Measurements from ENCODE around the gene PRPF18. TPM values are rescaled to one million over a fixed set of nuclear protein-coding genes. Genes with fewer than 3 reads are reported as not detected.

PRPF18 gene
- polyA plus RNA-seq, 2 of the 4 experiments (the other 2 are of a cell fraction): 22.3 to 39.6 TPM

- Histone ChIP-seq H3K4me2 (no peak overlapping the region), H3K4me1 (no peaks in the 10 kb centered on the region), H3K27ac (no peak overlapping the region), H3K4me3 (no peak overlapping the region), H3K9me3 (no peaks in the 10 kb centered on the region)
- TF ChIP-seq CHD4 (IDR thresholded peaks at IDR 0.05; ENCODE audit: borderline replicate concordance) (no peak), TFCP2L1 (CRISPR knock-in tag; IDR thresholded peaks at IDR 0.05) (no peak)
- no peak for FAIRE-seq
- WGBS (ENCODE audit: missing lambda C conversion rate): 78% methylated on average over 4 of the region's 4 CpGs
- DNase-seq (ENCODE audit: low read depth in 1 of 2, low spot score in 1 of 2): no peak
- ATAC-seq: no peak
- CTCF ChIA-PET: interaction anchor here (0.6 to 1.4 kb wide), 3 partner anchors 15 to 1390 kb away, joined by 3 read pairs; no protein-coding TSS in a partner anchor
- POLR2A ChIA-PET: no interaction called here
Measured at GRCh38 chr10:13654846-13655245, 68.1 kb downstream of the PRPF18 start.

- Histone ChIP-seq H3K27ac (no peak overlapping the region), H3K4me1 (no peaks in the 10 kb centered on the region), H3K4me2 (no peak overlapping the region), H3K4me3 (no peak overlapping the region), H3K9me3 (no peaks in the 10 kb centered on the region)
- FAIRE-seq (no peak), ATAC-seq (no peak), DNase-seq (ENCODE audit: low read depth in 1 of 2, low spot score in 1 of 2) (no peak)
- POLR2A ChIA-PET: no interaction called here
- no peak for TF ChIP-seq ZFP36 (IDR thresholded peaks at IDR 0.05; ENCODE audit: borderline replicate concordance, partially characterized antibody)
- no peak for TF ChIP-seq RAD21 (conservative IDR thresholded peaks at IDR 0.05 in 1 of 2, IDR thresholded peaks at IDR 0.05 in 1 of 2)
- TF ChIP-seq KDM1A (IDR thresholded peaks at IDR 0.05; ENCODE audit: low read depth): no peak
- no peak for TF ChIP-seq USF2 (IDR thresholded peaks at IDR 0.05)
- TF ChIP-seq RCOR1 (IDR thresholded peaks at IDR 0.05; ENCODE audit: low read depth, low read length): no peak
- TF ChIP-seq JUNB (IDR thresholded peaks at IDR 0.05): no peak
- TF ChIP-seq EHF (CRISPR knock-in tag; IDR thresholded peaks at IDR 0.05): no peak
- no peak for TF ChIP-seq MAX (IDR thresholded peaks at IDR 0.05)
- no peak for TF ChIP-seq E2F6 (IDR thresholded peaks at IDR 0.05; ENCODE audit: borderline replicate concordance, low read depth)
- no peak for TF ChIP-seq FOSB (CRISPR knock-in tag; IDR thresholded peaks at IDR 0.05)
- no peak for TF ChIP-seq CTCF (IDR thresholded peaks at IDR 0.05)
- no peak for TF ChIP-seq BCL3 (IDR thresholded peaks at IDR 0.05)
- no peak for TF ChIP-seq HOXB5 (CRISPR knock-in tag; IDR thresholded peaks at IDR 0.05)
- TF ChIP-seq CBX8 (IDR thresholded peaks at IDR 0.05): no peak
- WGBS (ENCODE audit: missing lambda C conversion rate): 97% methylated on average over 65 of the region's 68 CpGs
- CTCF ChIA-PET: interaction anchor here (0.9 to 2.1 kb wide), 4 partner anchors 10 to 284 kb away, joined by 3 to 6 read pairs (median 3); no protein-coding TSS in a partner anchor
Measured at GRCh38 chr10:13656337-13657100, 69.8 kb downstream of the PRPF18 start.

- Histone ChIP-seq H3K9me3 (no peaks in the 10 kb centered on the region), H3K4me1 (no peaks in the 10 kb centered on the region), H3K4me2 (no peak overlapping the region), H3K27ac (no peak overlapping the region), H3K4me3 (no peak overlapping the region)
- WGBS (ENCODE audit: missing lambda C conversion rate): 91% methylated on average over 6 of the region's 49 CpGs
- no peak for FAIRE-seq
- ATAC-seq: no peak
- DNase-seq (ENCODE audit: low read depth in 1 of 2, low spot score in 1 of 2): no peak
- POLR2A ChIA-PET: no interaction called here
- CTCF ChIA-PET: interaction anchor here (0.9 to 2.1 kb wide), 4 partner anchors 10 to 285 kb away, joined by 3 to 6 read pairs (median 3); no protein-coding TSS in a partner anchor
- TF ChIP-seq SMC3 (IDR thresholded peaks at IDR 0.05) (no peak), PHF8 (IDR thresholded peaks at IDR 0.05; ENCODE audit: borderline replicate concordance, low read depth) (no peak), TP53 (CRISPR knock-in tag; IDR thresholded peaks at IDR 0.05) (no peak), CEBPB (IDR thresholded peaks at IDR 0.05) (no peak), FOXS1 (CRISPR knock-in tag; IDR thresholded peaks at IDR 0.05) (no peak), KDM5A (IDR thresholded peaks at IDR 0.05) (no peak), USF2 (IDR thresholded peaks at IDR 0.05) (no peak), PBX3 (IDR thresholded peaks at IDR 0.05) (no peak), E2F6 (IDR thresholded peaks at IDR 0.05; ENCODE audit: borderline replicate concordance, low read depth) (no peak), CBX2 (IDR thresholded peaks at IDR 0.05; ENCODE audit: borderline replicate concordance, low read depth) (no peak), MYC (IDR thresholded peaks at IDR 0.05; ENCODE audit: borderline replicate concordance, low read length) (no peak)
Measured at GRCh38 chr10:13657101-13657680, 70.4 kb downstream of the PRPF18 start.

Data from A549 (cell line).